ENCODE measurements around the gene WWC2. TPM values are rescaled to one million over a fixed set of nuclear protein-coding genes. Genes with fewer than 3 reads are reported as not detected.
"Not testable (repeated sequence)": the region's sequence is repeated elsewhere in the genome, so short reads cannot be mapped to it uniquely, and the experiment has no call there.

The WWC2 gene
- total RNA-seq, 1 donor from 2014 or later = 142 TPM

- H3K4me3 ChIP-seq = no peak within 1 kb of the TSS
- no peaks in the 10 kb centered on the region for H3K4me1 ChIP-seq
- DNase-seq (no peak), ATAC-seq (no peak)
- intact Hi-C loops (cut with DNase I) = no loop called here
- H3K27ac ChIP-seq = no peak within 1 kb of the TSS
- no peaks in the 10 kb centered on the region for H3K9me3 ChIP-seq
- no peaks in the 10 kb centered on the region for H3K27me3 ChIP-seq
- H3K36me3 ChIP-seq = peaks cover 12% of the 10 kb centered on the region
- TF ChIP-seq, protein P1, sequence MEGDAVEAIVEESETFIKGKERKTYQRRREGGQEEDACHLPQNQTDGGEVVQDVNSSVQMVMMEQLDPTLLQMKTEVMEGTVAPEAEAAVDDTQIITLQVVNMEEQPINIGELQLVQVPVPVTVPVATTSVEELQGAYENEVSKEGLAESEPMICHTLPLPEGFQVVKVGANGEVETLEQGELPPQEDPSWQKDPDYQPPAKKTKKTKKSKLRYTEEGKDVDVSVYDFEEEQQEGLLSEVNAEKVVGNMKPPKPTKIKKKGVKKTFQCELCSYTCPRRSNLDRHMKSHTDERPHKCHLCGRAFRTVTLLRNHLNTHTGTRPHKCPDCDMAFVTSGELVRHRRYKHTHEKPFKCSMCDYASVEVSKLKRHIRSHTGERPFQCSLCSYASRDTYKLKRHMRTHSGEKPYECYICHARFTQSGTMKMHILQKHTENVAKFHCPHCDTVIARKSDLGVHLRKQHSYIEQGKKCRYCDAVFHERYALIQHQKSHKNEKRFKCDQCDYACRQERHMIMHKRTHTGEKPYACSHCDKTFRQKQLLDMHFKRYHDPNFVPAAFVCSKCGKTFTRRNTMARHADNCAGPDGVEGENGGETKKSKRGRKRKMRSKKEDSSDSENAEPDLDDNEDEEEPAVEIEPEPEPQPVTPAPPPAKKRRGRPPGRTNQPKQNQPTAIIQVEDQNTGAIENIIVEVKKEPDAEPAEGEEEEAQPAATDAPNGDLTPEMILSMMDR (IDR thresholded peaks at IDR 0.05) = no peak
These were observed 221.4 kb downstream of the WWC2 start, which contains the start of gene CLDN22 for GRCh38 chr4:183320211-183321059. TSS of gene CLDN22 (minus strand) at chr4:183320276. CDS start at chr4:183320218, 58 bp downstream.

- ATAC-seq (no peak), DNase-seq (no peak)
- Histone ChIP-seq H3K4me1 (no peaks in the 10 kb centered on the region), H3K4me3 (no peak overlapping the region), H3K36me3 (peaks cover 8% of the 10 kb centered on the region), H3K27me3 (no peaks in the 10 kb centered on the region), H3K9me3 (no peaks in the 10 kb centered on the region), H3K27ac (no peak overlapping the region)
- intact Hi-C loops (cut with DNase I) = no loop called here
- TF ChIP-seq, protein P1 (IDR thresholded peaks at IDR 0.05) = no peak
These were observed 222.0 kb downstream of the WWC2 start for GRCh38 chr4:183321079-183321478.

- DNase-seq (no peak), ATAC-seq (no peak)
- no peak overlapping the region for H3K27ac ChIP-seq
- intact Hi-C loops (cut with DNase I) = no loop called here
- H3K4me3 ChIP-seq = no peak overlapping the region
- no peaks in the 10 kb centered on the region for H3K27me3 ChIP-seq
- no peaks in the 10 kb centered on the region for H3K4me1 ChIP-seq
- H3K36me3 ChIP-seq = peaks cover 5% of the 10 kb centered on the region
- no peaks in the 10 kb centered on the region for H3K9me3 ChIP-seq
- TF ChIP-seq, protein P1 (IDR thresholded peaks at IDR 0.05) = no peak
These were observed 222.5 kb downstream of the WWC2 start for GRCh38 chr4:183321516-183321915.

GRCh38 chr4:183322326-183322725 lies 223.3 kb downstream of the WWC2 start, which contains the start of gene CLDN24:
TSS of gene CLDN24 (minus strand) at chr4:183322426. CDS start at chr4:183322426, 0 bp downstream.
- no peak for ATAC-seq
- TF ChIP-seq, protein P1 (IDR thresholded peaks at IDR 0.05) = no peak

GRCh38 chr4:183323295-183323694 lies 224.2 kb downstream of the WWC2 start:
- TF ChIP-seq, protein P1 (IDR thresholded peaks at IDR 0.05) = no peak
- Histone ChIP-seq H3K27me3 (no peaks in the 10 kb centered on the region), H3K27ac (no peak overlapping the region), H3K4me1 (no peaks in the 10 kb centered on the region), H3K4me3 (no peak overlapping the region), H3K9me3 (no peaks in the 10 kb centered on the region), H3K36me3 (peaks cover 5% of the 10 kb centered on the region)
- peak; percentile 24 for ATAC-seq
- DNase-seq = no peak
- intact Hi-C loops (cut with DNase I) = no loop called here

More at GRCh38 chr4:183322326-183322725, 223.3 kb downstream of the WWC2 start, which contains the start of gene CLDN24:
- Histone ChIP-seq H3K27ac (no peak within 1 kb of the TSS), H3K27me3 (no peaks in the 10 kb centered on the region), H3K4me3 (no peak within 1 kb of the TSS), H3K4me1 (no peaks in the 10 kb centered on the region), H3K9me3 (no peaks in the 10 kb centered on the region), H3K36me3 (peaks cover 5% of the 10 kb centered on the region)
- DNase-seq = no peak
- intact Hi-C loops (cut with DNase I) = no loop called here

DNA sequence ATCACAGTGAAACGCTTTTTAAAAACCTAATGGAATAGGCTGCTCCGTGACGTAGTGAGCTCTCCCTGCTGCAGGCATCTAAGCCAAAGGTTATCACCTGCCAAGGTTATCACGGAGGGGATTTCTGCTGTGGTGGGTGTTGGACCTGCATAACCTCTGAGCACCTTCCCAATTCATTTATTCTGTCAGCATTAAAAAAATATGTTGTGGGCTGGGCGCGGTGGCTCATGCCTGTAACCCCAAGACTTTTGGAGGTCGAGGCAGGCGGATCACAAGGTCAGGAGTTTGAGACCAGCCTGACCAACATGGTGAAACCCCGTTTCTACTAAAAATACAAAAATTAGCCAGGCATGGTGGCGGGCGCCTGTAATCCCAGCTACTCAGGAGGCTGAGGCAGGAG lies 225.0 kb downstream of the WWC2 start:
- H3K27me3 ChIP-seq; intact Hi-C loops (cut with DNase I); DNase-seq; H3K9me3 ChIP-seq; H3K36me3 ChIP-seq; H3K27ac ChIP-seq; H3K4me1 ChIP-seq; ATAC-seq; H3K4me3 ChIP-seq: not testable (repeated sequence)
